Neural progenitor cell (in vitro differentiated cells): ENCODE data around the gene TES. TPM values are rescaled to one million over a fixed set of nuclear protein-coding genes. Genes with fewer than 3 reads are reported as not detected.

Experiments used
- DNase-seq: peaks from one replicate; pipeline ENCODE4 v3.0.0-alpha.2; 2016; ENCODE audit warnings: low spot score
- H2AFZ ChIP-seq: fragments of 200-600 bp; sonication (generic); replicated peaks from 2 replicates; pipeline ENCODE4 v1.6.1; 2016; ENCODE audit warnings: antibody characterized with exemption
- H3F3A ChIP-seq: fragments of 200-600 bp; sonication (generic); 2 replicates; pipeline ENCODE4 v1.6.1; 2016; ENCODE audit warnings: antibody characterized with exemption, low read depth
- H3K27ac ChIP-seq: fragments of 200-600 bp; sonication (generic); 2 replicates; pipeline ENCODE4 v1.5.1; 2016; ENCODE audit warnings: mild to moderate bottlenecking
- H3K27me3 ChIP-seq: fragments of 200-600 bp; sonication (generic); 2 replicates; pipeline ENCODE4 v1.6.1; 2016; ENCODE audit warnings: mild to moderate bottlenecking, moderate library complexity
- H3K36me3 ChIP-seq: fragments of 200-600 bp; sonication (generic); 2 replicates; pipeline ENCODE4 v1.5.1; 2016
- H3K4me1 ChIP-seq: fragments of 200-600 bp; sonication (generic); 2 replicates; pipeline ENCODE4 v1.6.1; 2016; ENCODE audit warnings: mixed run types
- H3K4me2 ChIP-seq: fragments of 200-600 bp; sonication (generic); 2 replicates; pipeline ENCODE4 v1.6.1; 2016
- H3K4me3 ChIP-seq: fragments of 200-600 bp; sonication (generic); 2 replicates; pipeline ENCODE4 v1.5.1; 2016
- H3K79me2 ChIP-seq: fragments of 200-600 bp; sonication (generic); 2 replicates; pipeline ENCODE4 v1.6.1; 2016; ENCODE audit warnings: low read depth
- H3K9ac ChIP-seq: fragments of 200-600 bp; sonication (generic); 2 replicates; pipeline ENCODE4 v1.6.1; 2016
- H3K9me3 ChIP-seq: fragments of 200-600 bp; sonication (generic); 2 replicates; pipeline ENCODE4 v1.5.1; 2016; ENCODE audit warnings: low read depth
- H4K20me1 ChIP-seq: fragments of 200-600 bp; sonication (generic); 2 replicates; pipeline ENCODE4 v1.6.1; 2016; ENCODE audit warnings: low read depth
- H3K27ac Mint-ChIP-seq: 3 replicates; pipeline ENCODE4 v1.8.0; 2021; ENCODE audit warnings: mixed read lengths
- H3K27me3 Mint-ChIP-seq: 2 replicates; pipeline ENCODE4 v1.8.0; 2022; ENCODE audit warnings: low read depth, mild to moderate bottlenecking, inconsistent platforms, moderate library complexity, mixed read lengths; ENCODE audit not compliant: insufficient read depth
- H3K36me3 Mint-ChIP-seq: 3 replicates; pipeline ENCODE4 v1.8.0; 2021; ENCODE audit warnings: mixed read lengths
- H3K4me1 Mint-ChIP-seq: 3 replicates; pipeline ENCODE4 v1.8.0; 2021; ENCODE audit warnings: mixed read lengths
- H3K4me3 Mint-ChIP-seq: 3 replicates; pipeline ENCODE4 v1.8.0; 2021; ENCODE audit warnings: mild to moderate bottlenecking, moderate library complexity, mixed read lengths
- H3K9me3 Mint-ChIP-seq: 3 replicates; pipeline ENCODE4 v1.8.0; 2020; ENCODE audit warnings: mixed read lengths
- EZH2 ChIP-seq: fragments of 200-600 bp; sonication (generic); IDR thresholded peaks from 2 replicates; pipeline ENCODE4 v1.6.1; 2017; ENCODE audit warnings: antibody characterized with exemption, mild to moderate bottlenecking, moderate library complexity
- EZH2phosphoT487 ChIP-seq: fragments of 200-600 bp; sonication (generic); IDR thresholded peaks from 2 replicates; pipeline ENCODE4 v1.6.1; 2017; ENCODE audit warnings: antibody characterized with exemption
- total RNA-seq: library from RNA; depleted of rRNA; stranded (reverse); fragments of >200 nt; gene quantifications from 2 replicates; pipeline ENCODE4 v1.2.3, GENCODE V29; 2015; ENCODE audit warnings: low replicate concordance
- TF ChIP-seq, protein P1 (sequence below): fragments of 200-600 bp; sonication (generic); IDR thresholded peaks from 2 replicates; pipeline ENCODE4 v1.5.1; 2017; ENCODE audit warnings: antibody characterized with exemption, mild to moderate bottlenecking

The TES gene
- total RNA-seq, 1 donor from 2014 or later = 10.6 TPM

DNA sequence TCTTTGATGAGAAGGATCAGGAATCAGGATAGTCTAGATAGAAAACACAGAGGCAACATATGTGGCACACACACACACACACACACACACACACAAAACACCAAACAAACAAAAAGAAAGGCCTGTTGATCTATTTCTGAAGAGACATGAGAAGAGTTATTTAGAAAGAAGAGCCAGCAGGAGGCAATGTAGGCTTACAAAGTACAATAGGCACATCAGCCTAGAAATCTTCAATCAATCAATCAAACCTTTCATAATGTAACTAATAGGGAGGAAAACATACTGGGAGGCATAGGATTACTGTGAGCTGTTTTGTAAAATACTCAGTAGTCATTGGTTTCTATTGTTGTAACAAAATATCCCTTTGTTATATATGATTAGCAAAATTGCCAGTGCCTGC is 47.3 kb upstream of the TES start:
- Histone ChIP-seq H3K4me2 (no peak overlapping the region), H3K79me2 (no peaks in the 10 kb centered on the region), H3K9me3 (no peaks in the 10 kb centered on the region), H4K20me1 (no peaks in the 10 kb centered on the region), H3K27me3 (no peaks in the 10 kb centered on the region), H3K9ac (no peak overlapping the region), H3K36me3 (no peaks in the 10 kb centered on the region), H3F3A (no peaks in the 10 kb centered on the region), H2AFZ (no peak overlapping the region), H3K4me1 (peaks cover 9% of the 10 kb centered on the region), H3K27ac (no peak overlapping the region), H3K4me3 (no peak overlapping the region)
- Mint-ChIP-seq H3K4me3 (no peak overlapping the region), H3K4me1 (peaks cover 18% of the 10 kb centered on the region), H3K27me3 (peaks cover 3% of the 10 kb centered on the region), H3K27ac (no peak overlapping the region), H3K9me3 (peaks cover 2% of the 10 kb centered on the region), H3K36me3 (no peaks in the 10 kb centered on the region)
- peak; percentile 29 for DNase-seq
- TF ChIP-seq EZH2phosphoT487 (no peak), EZH2 (no peak)
- TF ChIP-seq, protein P1, sequence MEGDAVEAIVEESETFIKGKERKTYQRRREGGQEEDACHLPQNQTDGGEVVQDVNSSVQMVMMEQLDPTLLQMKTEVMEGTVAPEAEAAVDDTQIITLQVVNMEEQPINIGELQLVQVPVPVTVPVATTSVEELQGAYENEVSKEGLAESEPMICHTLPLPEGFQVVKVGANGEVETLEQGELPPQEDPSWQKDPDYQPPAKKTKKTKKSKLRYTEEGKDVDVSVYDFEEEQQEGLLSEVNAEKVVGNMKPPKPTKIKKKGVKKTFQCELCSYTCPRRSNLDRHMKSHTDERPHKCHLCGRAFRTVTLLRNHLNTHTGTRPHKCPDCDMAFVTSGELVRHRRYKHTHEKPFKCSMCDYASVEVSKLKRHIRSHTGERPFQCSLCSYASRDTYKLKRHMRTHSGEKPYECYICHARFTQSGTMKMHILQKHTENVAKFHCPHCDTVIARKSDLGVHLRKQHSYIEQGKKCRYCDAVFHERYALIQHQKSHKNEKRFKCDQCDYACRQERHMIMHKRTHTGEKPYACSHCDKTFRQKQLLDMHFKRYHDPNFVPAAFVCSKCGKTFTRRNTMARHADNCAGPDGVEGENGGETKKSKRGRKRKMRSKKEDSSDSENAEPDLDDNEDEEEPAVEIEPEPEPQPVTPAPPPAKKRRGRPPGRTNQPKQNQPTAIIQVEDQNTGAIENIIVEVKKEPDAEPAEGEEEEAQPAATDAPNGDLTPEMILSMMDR = no peak

DNA sequence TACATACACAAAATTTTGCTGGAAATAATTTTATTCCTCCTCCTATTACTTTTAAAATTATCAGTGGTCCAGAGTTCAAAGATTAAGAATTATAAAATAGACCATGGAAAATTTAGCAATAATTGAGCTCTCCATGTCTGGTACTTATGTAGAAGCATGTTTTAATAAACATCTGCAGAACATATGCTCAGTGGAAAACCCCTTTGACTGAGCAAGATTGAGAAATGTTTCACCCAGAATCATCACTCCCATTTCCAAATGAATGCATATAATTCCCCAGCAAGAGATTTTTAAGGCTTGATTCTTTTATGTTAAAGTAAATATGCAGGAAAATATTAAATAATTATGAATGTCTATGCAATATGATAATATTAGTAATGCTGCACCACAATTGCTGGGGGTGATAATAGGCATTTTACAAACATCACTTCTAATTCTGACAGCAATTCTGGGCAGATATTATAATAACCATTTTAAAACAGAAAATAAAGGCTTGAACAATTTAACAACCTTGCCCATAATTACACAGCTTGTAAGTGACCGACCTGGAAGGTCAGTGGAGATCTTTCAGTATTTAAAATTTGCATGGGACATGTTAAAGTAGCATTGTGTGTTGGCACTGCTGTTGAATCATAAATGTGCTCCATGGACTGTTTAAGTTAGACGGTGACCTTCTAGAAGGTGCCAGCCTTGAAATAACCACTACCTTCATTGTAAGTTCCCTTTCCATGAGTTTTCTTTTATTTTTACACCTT is 45.6 kb upstream of the TES start:
- Histone ChIP-seq H3K4me2 (no peak overlapping the region), H3K27me3 (no peaks in the 10 kb centered on the region), H3F3A (no peaks in the 10 kb centered on the region), H3K4me3 (no peak overlapping the region), H3K79me2 (no peaks in the 10 kb centered on the region), H3K9me3 (no peaks in the 10 kb centered on the region), H4K20me1 (no peaks in the 10 kb centered on the region), H3K4me1 (peaks cover 9% of the 10 kb centered on the region), H3K36me3 (no peaks in the 10 kb centered on the region), H3K9ac (no peak overlapping the region), H3K27ac (no peak overlapping the region), H2AFZ (no peak overlapping the region)
- peaks cover 3% of the 10 kb centered on the region for H3K27me3 Mint-ChIP-seq
- peaks cover 18% of the 10 kb centered on the region for H3K4me1 Mint-ChIP-seq
- H3K4me3 Mint-ChIP-seq = no peak overlapping the region
- no peaks in the 10 kb centered on the region for H3K36me3 Mint-ChIP-seq
- DNase-seq = no peak
- H3K9me3 Mint-ChIP-seq = peaks cover 2% of the 10 kb centered on the region
- TF ChIP-seq EZH2 (no peak), EZH2phosphoT487 (no peak)
- TF ChIP-seq, protein P1 = no peak
- H3K27ac Mint-ChIP-seq = no peak overlapping the region

DNA sequence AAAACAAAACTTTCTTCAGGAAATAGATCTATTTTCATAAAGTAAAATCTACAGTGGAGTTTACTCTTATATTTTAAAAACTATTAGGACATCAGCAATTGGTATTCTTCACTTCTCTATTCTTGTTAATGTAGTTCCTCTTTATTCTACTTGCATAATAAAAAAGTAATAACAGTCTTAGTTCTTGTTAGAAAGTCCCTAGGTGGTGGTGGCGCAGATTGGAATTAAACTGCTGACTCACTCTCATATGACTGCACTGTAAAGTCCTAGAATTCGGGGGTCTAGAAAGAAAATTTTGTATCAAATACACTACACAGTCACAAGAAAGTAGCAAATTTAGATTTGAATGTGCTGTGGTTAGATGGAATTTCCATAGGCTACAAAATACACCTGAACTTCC is 44.6 kb upstream of the TES start:
- Histone ChIP-seq H3K79me2 (no peaks in the 10 kb centered on the region), H3K27ac (no peak overlapping the region), H3K4me2 (no peak overlapping the region), H3K9ac (no peak overlapping the region), H3F3A (no peaks in the 10 kb centered on the region), H3K4me1 (peaks cover 9% of the 10 kb centered on the region), H3K27me3 (no peaks in the 10 kb centered on the region), H4K20me1 (no peaks in the 10 kb centered on the region), H2AFZ (no peak overlapping the region), H3K9me3 (no peaks in the 10 kb centered on the region), H3K36me3 (no peaks in the 10 kb centered on the region), H3K4me3 (no peak overlapping the region)
- Mint-ChIP-seq H3K27ac (no peak overlapping the region), H3K27me3 (peaks cover 3% of the 10 kb centered on the region), H3K4me1 (peaks cover 18% of the 10 kb centered on the region), H3K36me3 (no peaks in the 10 kb centered on the region), H3K4me3 (no peak overlapping the region), H3K9me3 (peaks cover 2% of the 10 kb centered on the region)
- TF ChIP-seq EZH2 (no peak), EZH2phosphoT487 (no peak)
- TF ChIP-seq, protein P1 = no peak
- DNase-seq = no peak
